WTC11 (cell line): ENCODE data around the gene ALG11. TPM values are rescaled to one million over a fixed set of nuclear protein-coding genes. Genes with fewer than 3 reads are reported as not detected.

Experiments used
- ATAC-seq: fragments of 200-7000 bp; cut with Tn5 transposase; 2 replicates; pipeline ENCODE4 v1.10.0; 2021; ENCODE audit warnings: mild to moderate bottlenecking, moderate library complexity
- CTCF ChIA-PET: fragments of 300-600 bp; sonication (Branson Sonifier 250); formaldehyde crosslinking; loops from one replicate; lab custom pipeline; 2021; ENCODE audit warnings: antibody characterized with exemption; lab: Charles Lee
- POLR2A ChIA-PET: fragments of 350-600 bp; sonication (Branson Sonifier 250); formaldehyde crosslinking; loops from one replicate; lab custom pipeline; 2021; ENCODE audit warnings: antibody characterized with exemption; lab: Charles Lee
- DNase-seq: peaks from one replicate; pipeline ENCODE4 v3.0.0; 2021; ENCODE audit warnings: low spot score
- H3K27ac Mint-ChIP-seq: 2 replicates; pipeline ENCODE4 v1.8.0; 2021; ENCODE audit warnings: mixed read lengths
- H3K27me3 Mint-ChIP-seq: 2 replicates; pipeline ENCODE4 v1.8.0; 2021; ENCODE audit warnings: low read depth, mild to moderate bottlenecking, moderate library complexity, mixed read lengths
- H3K36me3 Mint-ChIP-seq: 2 replicates; pipeline ENCODE4 v1.8.0; 2021; ENCODE audit warnings: mixed read lengths
- H3K4me1 Mint-ChIP-seq: 2 replicates; pipeline ENCODE4 v1.8.0; 2022; ENCODE audit warnings: mixed read lengths
- H3K4me3 Mint-ChIP-seq: 2 replicates; pipeline ENCODE4 v1.8.0; 2021; ENCODE audit warnings: mild to moderate bottlenecking, moderate library complexity, mixed read lengths
- H3K9me3 Mint-ChIP-seq: 2 replicates; pipeline ENCODE4 v1.8.0; 2021; ENCODE audit warnings: mixed read lengths
- CREM ChIP-seq: sonication (generic); formaldehyde crosslinking; IDR thresholded peaks from 2 replicates; pipeline ENCODE4 v1.8.1; 2022; ENCODE audit warnings: mild to moderate bottlenecking, missing genetic modification reagents, moderate library complexity
- FOXK1 ChIP-seq: sonication (generic); formaldehyde crosslinking; IDR thresholded peaks from 2 replicates; pipeline ENCODE4 v1.8.0; 2022; ENCODE audit warnings: mild to moderate bottlenecking, moderate library complexity, missing genetic modification reagents
- GABPB1 ChIP-seq: sonication (generic); formaldehyde crosslinking; IDR thresholded peaks from 2 replicates; pipeline ENCODE4 v1.8.1; 2023; ENCODE audit warnings: mild to moderate bottlenecking, missing genetic modification reagents
- GRHL2 ChIP-seq: fragments of 250-450 bp; sonication (Bioruptor Pico); IDR thresholded peaks from 2 replicates; pipeline ENCODE4 v1.8.0; 2022; ENCODE audit warnings: mild to moderate bottlenecking, moderate library complexity; ENCODE audit not compliant: insufficient replicate concordance, severe bottlenecking
- KAT7 ChIP-seq: sonication (generic); formaldehyde crosslinking; IDR thresholded peaks from 2 replicates; pipeline ENCODE4 v1.8.1; 2023; ENCODE audit warnings: missing genetic modification reagents, mild to moderate bottlenecking, borderline replicate concordance
- NFYB ChIP-seq: sonication (generic); formaldehyde crosslinking; conservative IDR thresholded peaks from 2 replicates; pipeline ENCODE4 v1.8.0; 2022; ENCODE audit warnings: low read depth, missing genetic modification reagents
- PRRX2 ChIP-seq: fragments of 250-450 bp; sonication (Bioruptor Pico); IDR thresholded peaks from 2 replicates; pipeline ENCODE4 v1.8.0; 2021; ENCODE audit warnings: mild to moderate bottlenecking
- TCF7 ChIP-seq: sonication (generic); formaldehyde crosslinking; IDR thresholded peaks from 2 replicates; pipeline ENCODE4 v1.8.0; 2022; ENCODE audit warnings: mild to moderate bottlenecking, low read depth, missing genetic modification reagents, moderate library complexity
- ZNF121 ChIP-seq: sonication (generic); formaldehyde crosslinking; IDR thresholded peaks from 2 replicates; pipeline ENCODE4 v1.8.0; 2023; ENCODE audit warnings: missing genetic modification reagents
- ZNF317 ChIP-seq: sonication (generic); formaldehyde crosslinking; IDR thresholded peaks from 2 replicates; pipeline ENCODE4 v1.8.1; 2023; ENCODE audit warnings: low read depth, mild to moderate bottlenecking, moderate library complexity, missing genetic modification reagents, borderline replicate concordance
- ZNF423 ChIP-seq: fragments of 250-450 bp; sonication (Bioruptor Pico); IDR thresholded peaks from 2 replicates; pipeline ENCODE4 v2.1.2; 2022; ENCODE audit warnings: mild to moderate bottlenecking, moderate library complexity
- total RNA-seq: library from RNA; stranded (reverse); gene quantifications from 3 replicates; pipeline ENCODE4 v1.2.3, GENCODE V29; 2021
- TF ChIP-seq, protein P1 (sequence below): sonication (generic); formaldehyde crosslinking; IDR thresholded peaks from 2 replicates; pipeline ENCODE4 v1.8.1; 2023; ENCODE audit warnings: mild to moderate bottlenecking, missing genetic modification reagents, borderline replicate concordance
- TF ChIP-seq, protein P2 (sequence below): sonication (generic); formaldehyde crosslinking; IDR thresholded peaks from 2 replicates; pipeline ENCODE4 v1.8.0; 2022; ENCODE audit warnings: mild to moderate bottlenecking, missing genetic modification reagents
- TF ChIP-seq, protein P3 (sequence below): sonication (generic); formaldehyde crosslinking; IDR thresholded peaks from 2 replicates; pipeline ENCODE4 v1.8.1; 2023; ENCODE audit warnings: mild to moderate bottlenecking, missing genetic modification reagents, moderate library complexity
- TF ChIP-seq, protein P4 (sequence below): sonication (generic); formaldehyde crosslinking; IDR thresholded peaks from 2 replicates; pipeline ENCODE4 v1.8.1; 2022; ENCODE audit warnings: low read depth, missing genetic modification reagents, borderline replicate concordance
- TF ChIP-seq, protein P5 (sequence below): sonication (generic); formaldehyde crosslinking; IDR thresholded peaks from 2 replicates; pipeline ENCODE4 v1.8.0; 2022; ENCODE audit warnings: missing genetic modification reagents
- TF ChIP-seq, protein P6 (sequence below): sonication (generic); formaldehyde crosslinking; IDR thresholded peaks from 2 replicates; pipeline ENCODE4 v1.8.1; 2023; ENCODE audit warnings: mild to moderate bottlenecking, moderate library complexity, missing genetic modification reagents
- TF ChIP-seq, protein P7 (sequence below): fragments of 250-450 bp; sonication (Bioruptor Pico); conservative IDR thresholded peaks from 2 replicates; pipeline ENCODE4 v1.9.0; 2021; ENCODE audit warnings: mild to moderate bottlenecking

ALG11 gene
- total RNA-seq, 1 experiment from 2014 or later: 40.6 TPM

DNA sequence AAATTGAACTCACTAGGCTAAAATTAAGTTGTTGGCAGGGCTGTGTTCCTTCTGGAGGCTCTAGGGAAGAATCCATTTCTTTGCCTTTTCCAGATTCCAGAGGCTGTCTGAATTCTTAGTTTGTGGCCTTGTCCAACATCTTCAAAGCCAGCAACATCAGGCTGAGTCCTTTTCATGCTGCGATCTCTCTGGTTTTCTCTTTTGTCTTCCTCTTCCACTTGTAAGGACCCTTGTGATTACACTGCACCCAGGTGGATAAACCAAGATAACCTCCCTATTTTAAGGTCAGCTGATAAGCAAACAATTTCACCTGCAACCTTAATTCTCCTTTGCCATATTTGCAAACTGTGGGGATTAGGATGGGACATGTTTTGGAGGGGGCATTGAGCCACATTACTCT is 23.8 kb downstream of the ALG11 start:
- H3K27ac Mint-ChIP-seq: no peak overlapping the region
- no peak overlapping the region for H3K4me3 Mint-ChIP-seq
- no peak for DNase-seq
- POLR2A ChIA-PET: no interaction called here
- CTCF ChIA-PET: no interaction called here
- TF ChIP-seq, protein P1, sequence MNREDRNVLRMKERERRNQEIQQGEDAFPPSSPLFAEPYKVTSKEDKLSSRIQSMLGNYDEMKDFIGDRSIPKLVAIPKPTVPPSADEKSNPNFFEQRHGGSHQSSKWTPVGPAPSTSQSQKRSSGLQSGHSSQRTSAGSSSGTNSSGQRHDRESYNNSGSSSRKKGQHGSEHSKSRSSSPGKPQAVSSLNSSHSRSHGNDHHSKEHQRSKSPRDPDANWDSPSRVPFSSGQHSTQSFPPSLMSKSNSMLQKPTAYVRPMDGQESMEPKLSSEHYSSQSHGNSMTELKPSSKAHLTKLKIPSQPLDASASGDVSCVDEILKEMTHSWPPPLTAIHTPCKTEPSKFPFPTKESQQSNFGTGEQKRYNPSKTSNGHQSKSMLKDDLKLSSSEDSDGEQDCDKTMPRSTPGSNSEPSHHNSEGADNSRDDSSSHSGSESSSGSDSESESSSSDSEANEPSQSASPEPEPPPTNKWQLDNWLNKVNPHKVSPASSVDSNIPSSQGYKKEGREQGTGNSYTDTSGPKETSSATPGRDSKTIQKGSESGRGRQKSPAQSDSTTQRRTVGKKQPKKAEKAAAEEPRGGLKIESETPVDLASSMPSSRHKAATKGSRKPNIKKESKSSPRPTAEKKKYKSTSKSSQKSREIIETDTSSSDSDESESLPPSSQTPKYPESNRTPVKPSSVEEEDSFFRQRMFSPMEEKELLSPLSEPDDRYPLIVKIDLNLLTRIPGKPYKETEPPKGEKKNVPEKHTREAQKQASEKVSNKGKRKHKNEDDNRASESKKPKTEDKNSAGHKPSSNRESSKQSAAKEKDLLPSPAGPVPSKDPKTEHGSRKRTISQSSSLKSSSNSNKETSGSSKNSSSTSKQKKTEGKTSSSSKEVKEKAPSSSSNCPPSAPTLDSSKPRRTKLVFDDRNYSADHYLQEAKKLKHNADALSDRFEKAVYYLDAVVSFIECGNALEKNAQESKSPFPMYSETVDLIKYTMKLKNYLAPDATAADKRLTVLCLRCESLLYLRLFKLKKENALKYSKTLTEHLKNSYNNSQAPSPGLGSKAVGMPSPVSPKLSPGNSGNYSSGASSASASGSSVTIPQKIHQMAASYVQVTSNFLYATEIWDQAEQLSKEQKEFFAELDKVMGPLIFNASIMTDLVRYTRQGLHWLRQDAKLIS (CRISPR knock-in tag): no peak
- no peak for TF ChIP-seq GRHL2 (CRISPR knock-in tag)
- TF ChIP-seq ZNF121 (CRISPR knock-in tag): no peak
- no peak for TF ChIP-seq ZNF423 (CRISPR knock-in tag)
- TF ChIP-seq TCF7 (CRISPR knock-in tag): no peak
- TF ChIP-seq, protein P2, sequence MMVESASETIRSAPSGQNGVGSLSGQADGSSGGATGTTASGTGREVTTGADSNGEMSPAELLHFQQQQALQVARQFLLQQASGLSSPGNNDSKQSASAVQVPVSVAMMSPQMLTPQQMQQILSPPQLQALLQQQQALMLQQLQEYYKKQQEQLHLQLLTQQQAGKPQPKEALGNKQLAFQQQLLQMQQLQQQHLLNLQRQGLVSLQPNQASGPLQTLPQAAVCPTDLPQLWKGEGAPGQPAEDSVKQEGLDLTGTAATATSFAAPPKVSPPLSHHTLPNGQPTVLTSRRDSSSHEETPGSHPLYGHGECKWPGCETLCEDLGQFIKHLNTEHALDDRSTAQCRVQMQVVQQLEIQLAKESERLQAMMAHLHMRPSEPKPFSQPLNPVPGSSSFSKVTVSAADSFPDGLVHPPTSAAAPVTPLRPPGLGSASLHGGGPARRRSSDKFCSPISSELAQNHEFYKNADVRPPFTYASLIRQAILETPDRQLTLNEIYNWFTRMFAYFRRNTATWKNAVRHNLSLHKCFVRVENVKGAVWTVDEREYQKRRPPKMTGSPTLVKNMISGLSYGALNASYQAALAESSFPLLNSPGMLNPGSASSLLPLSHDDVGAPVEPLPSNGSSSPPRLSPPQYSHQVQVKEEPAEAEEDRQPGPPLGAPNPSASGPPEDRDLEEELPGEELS (CRISPR knock-in tag): no peak
- no peak for TF ChIP-seq KAT7 (CRISPR knock-in tag)
- TF ChIP-seq, protein P3, sequence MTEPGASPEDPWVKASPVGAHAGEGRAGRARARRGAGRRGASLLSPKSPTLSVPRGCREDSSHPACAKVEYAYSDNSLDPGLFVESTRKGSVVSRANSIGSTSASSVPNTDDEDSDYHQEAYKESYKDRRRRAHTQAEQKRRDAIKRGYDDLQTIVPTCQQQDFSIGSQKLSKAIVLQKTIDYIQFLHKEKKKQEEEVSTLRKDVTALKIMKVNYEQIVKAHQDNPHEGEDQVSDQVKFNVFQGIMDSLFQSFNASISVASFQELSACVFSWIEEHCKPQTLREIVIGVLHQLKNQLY (CRISPR knock-in tag): no peak
- TF ChIP-seq CREM: no peak
- TF ChIP-seq GABPB1 (CRISPR knock-in tag): no peak
- TF ChIP-seq, protein P4, sequence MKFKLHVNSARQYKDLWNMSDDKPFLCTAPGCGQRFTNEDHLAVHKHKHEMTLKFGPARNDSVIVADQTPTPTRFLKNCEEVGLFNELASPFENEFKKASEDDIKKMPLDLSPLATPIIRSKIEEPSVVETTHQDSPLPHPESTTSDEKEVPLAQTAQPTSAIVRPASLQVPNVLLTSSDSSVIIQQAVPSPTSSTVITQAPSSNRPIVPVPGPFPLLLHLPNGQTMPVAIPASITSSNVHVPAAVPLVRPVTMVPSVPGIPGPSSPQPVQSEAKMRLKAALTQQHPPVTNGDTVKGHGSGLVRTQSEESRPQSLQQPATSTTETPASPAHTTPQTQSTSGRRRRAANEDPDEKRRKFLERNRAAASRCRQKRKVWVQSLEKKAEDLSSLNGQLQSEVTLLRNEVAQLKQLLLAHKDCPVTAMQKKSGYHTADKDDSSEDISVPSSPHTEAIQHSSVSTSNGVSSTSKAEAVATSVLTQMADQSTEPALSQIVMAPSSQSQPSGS (CRISPR knock-in tag): no peak
- TF ChIP-seq ZNF317 (CRISPR knock-in tag): no peak
- TF ChIP-seq, protein P5, sequence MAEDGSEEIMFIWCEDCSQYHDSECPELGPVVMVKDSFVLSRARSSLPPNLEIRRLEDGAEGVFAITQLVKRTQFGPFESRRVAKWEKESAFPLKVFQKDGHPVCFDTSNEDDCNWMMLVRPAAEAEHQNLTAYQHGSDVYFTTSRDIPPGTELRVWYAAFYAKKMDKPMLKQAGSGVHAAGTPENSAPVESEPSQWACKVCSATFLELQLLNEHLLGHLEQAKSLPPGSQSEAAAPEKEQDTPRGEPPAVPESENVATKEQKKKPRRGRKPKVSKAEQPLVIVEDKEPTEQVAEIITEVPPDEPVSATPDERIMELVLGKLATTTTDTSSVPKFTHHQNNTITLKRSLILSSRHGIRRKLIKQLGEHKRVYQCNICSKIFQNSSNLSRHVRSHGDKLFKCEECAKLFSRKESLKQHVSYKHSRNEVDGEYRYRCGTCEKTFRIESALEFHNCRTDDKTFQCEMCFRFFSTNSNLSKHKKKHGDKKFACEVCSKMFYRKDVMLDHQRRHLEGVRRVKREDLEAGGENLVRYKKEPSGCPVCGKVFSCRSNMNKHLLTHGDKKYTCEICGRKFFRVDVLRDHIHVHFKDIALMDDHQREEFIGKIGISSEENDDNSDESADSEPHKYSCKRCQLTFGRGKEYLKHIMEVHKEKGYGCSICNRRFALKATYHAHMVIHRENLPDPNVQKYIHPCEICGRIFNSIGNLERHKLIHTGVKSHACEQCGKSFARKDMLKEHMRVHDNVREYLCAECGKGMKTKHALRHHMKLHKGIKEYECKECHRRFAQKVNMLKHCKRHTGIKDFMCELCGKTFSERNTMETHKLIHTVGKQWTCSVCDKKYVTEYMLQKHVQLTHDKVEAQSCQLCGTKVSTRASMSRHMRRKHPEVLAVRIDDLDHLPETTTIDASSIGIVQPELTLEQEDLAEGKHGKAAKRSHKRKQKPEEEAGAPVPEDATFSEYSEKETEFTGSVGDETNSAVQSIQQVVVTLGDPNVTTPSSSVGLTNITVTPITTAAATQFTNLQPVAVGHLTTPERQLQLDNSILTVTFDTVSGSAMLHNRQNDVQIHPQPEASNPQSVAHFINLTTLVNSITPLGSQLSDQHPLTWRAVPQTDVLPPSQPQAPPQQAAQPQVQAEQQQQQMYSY (CRISPR knock-in tag): no peak
- TF ChIP-seq, all 79 proteins: peak for 0
- H3K27me3 Mint-ChIP-seq: no peaks in the 10 kb centered on the region
- H3K36me3 Mint-ChIP-seq: peaks cover under 1% of the 10 kb centered on the region
- H3K4me1 Mint-ChIP-seq: peaks cover 10% of the 10 kb centered on the region
- no peaks in the 10 kb centered on the region for H3K9me3 Mint-ChIP-seq
- no peak for ATAC-seq

DNA sequence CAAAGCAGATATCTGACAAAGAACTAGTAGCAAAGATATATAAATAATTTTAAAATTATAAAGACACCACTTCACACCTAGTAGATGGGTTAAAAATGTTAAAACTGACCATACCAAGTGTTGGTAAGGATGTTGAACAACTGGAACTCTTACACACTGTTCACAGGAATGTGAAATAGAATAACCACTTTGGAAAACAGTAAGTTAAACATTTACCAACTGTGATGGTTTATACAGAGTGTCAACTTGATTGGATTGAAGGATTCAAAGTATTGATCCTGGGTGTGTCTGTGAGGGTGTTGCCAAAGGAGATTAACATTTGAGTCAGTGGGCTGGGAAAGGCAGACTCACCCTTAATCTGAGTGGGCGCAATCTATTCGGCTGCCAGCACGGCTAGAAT is 31.5 kb downstream of the ALG11 start:
- H3K27ac Mint-ChIP-seq: no peak overlapping the region

More for the DNA sequence above, 31.5 kb downstream of the ALG11 start:
- Mint-ChIP-seq H3K4me1 (peaks cover 3% of the 10 kb centered on the region; the same call in 1 of the 2 replicates), H3K27me3 (no peaks in the 10 kb centered on the region)
- TF ChIP-seq, protein P6, sequence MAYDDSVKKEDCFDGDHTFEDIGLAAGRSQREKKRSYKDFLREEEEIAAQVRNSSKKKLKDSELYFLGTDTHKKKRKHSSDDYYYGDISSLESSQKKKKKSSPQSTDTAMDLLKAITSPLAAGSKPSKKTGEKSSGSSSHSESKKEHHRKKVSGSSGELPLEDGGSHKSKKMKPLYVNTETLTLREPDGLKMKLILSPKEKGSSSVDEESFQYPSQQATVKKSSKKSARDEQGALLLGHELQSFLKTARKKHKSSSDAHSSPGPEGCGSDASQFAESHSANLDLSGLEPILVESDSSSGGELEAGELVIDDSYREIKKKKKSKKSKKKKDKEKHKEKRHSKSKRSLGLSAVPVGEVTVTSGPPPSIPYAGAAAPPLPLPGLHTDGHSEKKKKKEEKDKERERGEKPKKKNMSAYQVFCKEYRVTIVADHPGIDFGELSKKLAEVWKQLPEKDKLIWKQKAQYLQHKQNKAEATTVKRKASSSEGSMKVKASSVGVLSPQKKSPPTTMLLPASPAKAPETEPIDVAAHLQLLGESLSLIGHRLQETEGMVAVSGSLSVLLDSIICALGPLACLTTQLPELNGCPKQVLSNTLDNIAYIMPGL: no peak
- TF ChIP-seq NFYB (CRISPR knock-in tag) (no peak), PRRX2 (CRISPR knock-in tag) (no peak), FOXK1 (CRISPR knock-in tag) (no peak)
- TF ChIP-seq, protein P7, sequence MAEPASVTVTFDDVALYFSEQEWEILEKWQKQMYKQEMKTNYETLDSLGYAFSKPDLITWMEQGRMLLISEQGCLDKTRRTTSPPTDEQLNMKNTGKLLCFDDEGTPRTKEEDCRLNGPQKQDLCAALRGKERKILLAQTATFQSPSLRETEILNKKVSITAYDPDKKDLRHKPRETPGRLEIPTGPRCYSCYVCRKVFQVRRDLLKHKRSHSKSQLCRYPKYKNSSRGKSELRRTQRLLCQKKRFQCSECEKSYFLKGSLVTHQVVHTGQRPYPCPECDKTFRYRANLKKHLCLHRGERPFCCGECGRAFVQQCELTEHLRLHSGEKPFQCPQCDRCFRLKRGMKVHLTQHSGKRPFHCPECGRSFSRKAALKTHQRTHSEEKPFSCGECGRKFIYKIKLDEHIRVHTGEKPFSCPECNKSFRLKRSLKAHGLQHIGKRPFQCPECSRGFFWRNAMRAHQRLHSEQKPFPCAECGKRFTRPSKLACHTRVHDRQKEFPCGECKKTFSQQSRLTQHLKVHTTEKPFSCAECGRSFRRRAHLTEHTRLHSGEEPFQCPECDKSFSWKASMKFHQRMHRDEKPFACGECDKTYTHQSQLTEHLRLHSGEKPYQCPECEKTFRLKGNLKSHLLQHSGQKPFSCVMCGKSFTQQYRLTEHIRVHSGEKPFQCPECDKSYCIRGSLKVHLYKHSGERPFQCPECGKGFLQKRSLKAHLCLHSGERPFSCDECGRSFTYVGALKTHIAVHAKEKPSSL (CRISPR knock-in tag): no peak
- TF ChIP-seq, all 79 proteins: peak for 0
- no peaks in the 10 kb centered on the region for H3K36me3 Mint-ChIP-seq
- ChIA-PET POLR2A (no interaction called here), CTCF (no interaction called here)
- no peak overlapping the region for H3K4me3 Mint-ChIP-seq
- H3K9me3 Mint-ChIP-seq: peaks cover 6% of the 10 kb centered on the region
- no peak for DNase-seq
- ATAC-seq: no peak
